Kidney capillary endothelial cell (primary cell): ENCODE results near the gene GSX1.
"Not testable (repeated sequence)": the region's sequence is repeated elsewhere in the genome, so short reads cannot be mapped to it uniquely, and the experiment has no call there.

ENCODE experiments used
- DNase-seq: peaks from one replicate; pipeline ENCODE4 v3.0.0-alpha.2; 2018; ENCODE audit warnings: low spot score

Gene GSX1

DNA sequence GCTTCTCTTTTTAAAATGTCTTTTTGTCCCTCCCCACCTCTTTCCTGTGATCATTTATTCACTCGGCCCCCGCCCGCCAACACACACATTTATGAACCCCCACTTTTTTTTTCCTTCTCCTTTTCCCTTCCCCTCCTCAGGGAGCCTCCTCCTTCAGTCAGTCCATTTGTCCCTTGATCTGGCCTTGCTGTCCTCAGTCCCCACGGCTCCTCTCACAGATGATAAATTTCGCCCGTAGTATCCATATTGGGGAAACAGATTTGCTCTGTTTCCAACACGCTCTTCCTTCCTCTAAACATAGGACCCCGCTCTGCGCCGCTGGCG, 2.0 kb downstream of the GSX1 start:
- DNase-seq, result no peak

DNA sequence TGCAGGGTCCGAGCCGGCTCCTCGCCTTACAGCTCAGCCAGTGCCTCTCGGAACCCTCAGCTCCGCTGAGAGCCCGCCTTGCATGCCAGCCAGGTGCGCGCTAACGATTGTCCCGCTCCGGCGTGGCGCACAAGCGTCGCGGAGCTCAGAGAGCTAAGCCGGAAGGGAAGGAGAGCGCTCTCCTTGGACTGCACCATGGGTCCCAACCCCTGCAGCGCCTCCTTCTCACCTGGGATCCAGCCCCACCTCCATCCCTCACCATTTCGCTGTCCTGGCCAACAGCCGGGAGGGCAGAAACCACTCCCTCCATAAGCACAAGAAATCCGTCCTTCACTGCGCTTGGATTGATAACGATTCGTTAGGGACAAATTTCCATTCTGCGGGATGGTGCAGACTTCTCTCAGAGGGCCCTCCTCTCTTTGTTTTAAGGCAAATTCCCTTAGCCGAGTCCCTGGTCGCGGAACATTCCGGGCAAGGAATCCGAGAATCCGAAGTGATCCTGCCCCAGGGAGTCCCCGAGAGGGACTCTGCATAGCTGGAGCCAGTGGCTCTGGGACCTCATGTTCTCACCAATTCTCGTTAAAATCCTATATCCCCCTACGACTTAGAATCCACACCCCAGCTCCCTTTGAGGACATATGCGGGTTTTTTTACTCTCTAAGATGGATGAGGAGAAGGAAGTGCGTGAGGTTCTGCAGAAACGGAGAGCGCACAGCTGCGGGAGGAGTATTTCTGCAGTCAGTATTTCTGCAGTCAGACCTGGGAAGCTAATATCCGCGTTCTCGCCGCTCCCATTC, 2.8 kb downstream of the GSX1 start:
- no peak for DNase-seq

DNA sequence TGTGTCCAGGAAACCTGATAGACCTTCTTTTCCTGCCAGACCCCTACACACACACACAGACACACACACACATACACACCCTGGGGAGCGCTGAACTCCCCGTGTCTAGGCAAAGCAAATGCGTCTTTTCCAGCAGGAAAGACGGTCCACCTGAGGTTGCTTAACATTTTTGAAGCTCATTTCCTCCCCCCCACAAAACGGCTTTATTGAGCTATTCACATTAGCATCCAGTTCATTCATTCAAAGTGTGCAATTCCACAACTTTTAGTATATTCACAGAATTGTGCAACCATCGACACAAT, 3.4 kb downstream of the GSX1 start:
- no peak for DNase-seq

DNA sequence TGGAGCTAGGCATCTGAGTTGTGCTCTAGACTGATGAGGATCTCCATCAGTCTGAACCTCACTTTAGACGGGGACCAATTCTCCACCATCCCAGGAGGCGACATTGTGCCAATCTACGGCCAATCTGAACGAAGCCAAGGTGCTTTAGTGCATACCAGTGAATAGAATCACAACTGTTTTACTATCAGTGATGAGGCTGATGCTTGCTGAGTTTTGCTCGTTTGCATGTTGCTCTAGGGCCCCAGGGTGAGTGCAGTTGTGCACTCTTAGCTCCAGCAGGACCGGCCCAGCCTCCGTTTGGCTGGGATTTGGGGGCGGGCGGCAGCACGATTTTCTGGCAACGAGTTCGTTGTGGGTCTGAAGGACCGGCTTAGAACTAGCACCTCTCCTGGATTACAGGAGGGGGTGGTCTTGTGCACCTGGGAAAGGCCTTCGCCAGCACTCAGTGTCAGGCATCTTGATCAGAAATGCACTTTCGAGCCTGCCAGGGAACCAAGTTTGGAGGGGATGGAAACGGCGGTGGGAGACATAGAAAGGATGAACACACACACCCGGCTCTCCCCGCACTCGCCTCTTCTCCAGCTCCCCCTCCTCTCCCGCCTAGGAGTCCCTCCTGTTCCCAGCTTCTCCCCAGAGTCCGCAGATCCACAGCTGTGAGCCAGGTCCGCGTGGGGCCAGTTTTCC, 4.4 kb downstream of the GSX1 start:
- DNase-seq, result no peak

DNA sequence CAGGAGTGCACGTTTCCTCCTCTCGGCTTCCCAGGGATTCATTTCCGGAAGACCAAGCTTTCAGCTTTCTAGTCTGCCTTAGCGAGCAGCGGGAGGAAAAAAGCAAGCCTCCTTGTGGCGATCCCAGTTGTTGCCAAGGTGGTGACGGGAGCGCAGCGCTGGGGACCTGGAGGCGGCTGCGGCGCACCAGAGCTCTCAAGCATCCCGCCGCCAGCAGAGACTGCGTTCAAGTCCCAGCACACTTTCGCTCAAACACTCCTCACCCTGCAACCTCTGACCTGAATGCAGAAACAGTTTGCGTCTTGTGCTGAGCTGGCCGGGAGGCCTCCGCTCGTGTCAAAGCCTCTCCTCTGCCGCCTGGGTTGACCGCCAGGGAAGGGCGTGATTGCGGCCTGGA, 4.9 kb downstream of the GSX1 start:
- DNase-seq, result peak; percentile 38

DNA sequence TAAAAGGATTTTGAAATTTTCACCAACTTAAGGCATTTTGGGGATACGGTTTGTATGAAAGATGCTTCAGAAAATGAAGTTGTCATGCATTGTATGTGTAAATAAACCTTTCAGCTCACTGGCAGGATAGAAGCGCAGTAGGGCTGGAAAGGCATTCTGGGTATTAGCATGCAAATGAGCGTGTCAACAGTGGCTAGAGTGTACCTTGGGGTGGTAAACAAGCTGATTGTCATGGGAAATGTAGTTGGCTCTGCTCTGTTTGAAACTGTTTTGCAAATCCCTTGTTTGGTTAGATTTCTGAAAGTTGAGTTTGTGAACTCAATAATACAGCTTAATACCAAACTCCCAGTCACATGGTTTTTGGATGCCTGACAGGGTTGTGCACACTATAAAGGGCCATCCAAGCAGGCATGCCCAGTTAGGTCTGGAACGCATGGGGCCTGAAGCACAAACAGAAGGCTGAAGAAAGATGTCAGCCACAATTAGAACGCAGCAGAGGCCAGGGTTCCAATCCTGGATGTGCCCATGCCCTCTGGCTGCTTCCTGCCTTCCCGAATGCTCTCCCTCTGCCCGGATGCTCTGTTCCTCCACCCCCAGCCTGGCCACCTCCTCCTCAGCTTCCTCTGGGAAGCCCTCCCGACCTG, 14.6 kb downstream of the GSX1 start:
- no peak for DNase-seq

DNA sequence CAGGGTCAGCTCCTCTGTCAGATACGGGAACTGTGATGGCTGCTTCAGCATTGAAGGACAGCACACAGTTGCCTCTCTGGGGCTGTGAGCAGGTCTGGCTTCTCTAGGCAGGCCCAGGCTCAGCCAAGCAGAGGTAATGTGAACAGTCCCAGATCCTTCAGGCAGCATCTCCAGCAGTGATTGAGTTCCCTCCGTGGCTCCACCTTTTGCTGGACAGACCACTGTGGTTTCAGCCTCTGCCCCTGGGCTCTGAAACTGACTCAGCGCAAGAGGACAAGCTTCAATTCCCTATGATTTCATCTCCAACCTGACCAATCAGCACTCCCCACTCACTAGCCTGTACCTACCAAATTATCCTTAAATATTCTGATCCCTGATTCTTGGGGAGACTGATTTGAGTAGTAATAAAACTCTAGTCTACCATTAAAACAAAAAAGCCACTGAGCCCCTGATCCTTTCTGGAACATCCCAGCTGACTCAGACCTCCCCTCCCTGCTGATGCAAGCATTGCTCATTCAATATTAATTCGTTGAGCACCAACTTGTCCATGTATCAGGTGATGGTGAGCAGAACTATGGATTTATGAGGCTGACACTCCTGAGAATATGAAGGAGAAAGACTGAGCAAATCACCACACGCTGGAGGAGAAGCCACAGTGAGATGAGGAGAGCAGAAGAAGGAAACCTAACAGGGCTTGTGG, 16.7 kb downstream of the GSX1 start:
- no peak for DNase-seq

DNA sequence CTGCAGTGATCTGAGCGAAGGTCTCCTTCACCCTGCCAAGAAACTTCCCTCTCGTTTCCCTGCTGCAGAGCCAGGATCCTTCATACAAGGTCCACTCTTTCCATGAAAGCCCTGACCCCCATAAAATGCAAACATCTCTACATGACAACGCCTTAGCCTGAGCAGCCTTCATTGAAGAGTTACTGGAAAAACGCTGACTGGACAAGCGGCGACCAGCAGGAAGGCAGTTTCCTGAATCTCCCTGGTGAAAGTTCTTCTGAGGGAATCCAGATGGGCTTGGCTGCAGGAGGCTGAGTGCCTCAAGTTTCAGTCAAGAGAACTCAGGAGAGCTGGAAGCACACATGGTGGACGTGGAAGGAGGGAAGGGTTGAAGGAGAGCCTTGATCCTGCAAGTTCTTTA, 17.7 kb downstream of the GSX1 start:
- DNase-seq, result no peak

DNA sequence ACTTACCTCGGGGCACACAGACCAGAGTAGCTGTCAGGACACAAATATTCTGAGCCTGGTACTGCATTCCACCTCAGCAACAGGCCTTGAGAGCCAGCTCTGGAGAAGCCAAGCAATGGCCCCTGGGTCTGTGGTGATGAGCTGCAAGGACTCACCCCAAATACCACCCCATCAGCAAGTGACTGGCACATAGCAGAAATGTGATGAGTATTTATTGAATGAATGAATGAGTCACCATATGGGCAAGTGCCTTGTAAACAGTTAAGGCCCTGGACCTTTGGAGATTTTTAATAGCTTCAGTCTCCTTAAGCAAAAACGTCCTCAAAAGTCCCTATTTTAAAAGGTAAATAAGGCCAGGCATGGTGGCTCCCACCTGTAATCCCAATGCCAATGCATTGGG, 18.2 kb downstream of the GSX1 start:
- no peak for DNase-seq

DNA sequence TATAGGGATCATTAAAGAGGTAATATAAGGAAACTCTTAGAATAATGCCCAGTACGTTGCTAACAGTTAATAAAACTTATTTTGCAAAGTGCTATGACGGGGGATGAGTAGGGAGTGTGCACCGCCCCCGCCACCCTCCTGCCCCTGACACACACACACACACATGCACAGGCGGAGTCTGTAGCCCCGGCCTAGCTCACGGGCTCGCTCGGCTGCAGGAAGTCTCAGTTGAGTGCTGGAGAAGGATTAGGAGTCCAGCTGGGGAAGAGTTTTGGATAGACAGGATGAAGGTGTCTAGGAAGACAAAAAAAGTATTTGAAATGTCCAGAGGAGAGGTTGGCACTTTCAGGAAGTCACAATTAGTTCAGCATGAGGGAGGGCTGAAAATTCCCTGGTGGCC, 21.5 kb downstream of the GSX1 start:
- no peak for DNase-seq

DNA sequence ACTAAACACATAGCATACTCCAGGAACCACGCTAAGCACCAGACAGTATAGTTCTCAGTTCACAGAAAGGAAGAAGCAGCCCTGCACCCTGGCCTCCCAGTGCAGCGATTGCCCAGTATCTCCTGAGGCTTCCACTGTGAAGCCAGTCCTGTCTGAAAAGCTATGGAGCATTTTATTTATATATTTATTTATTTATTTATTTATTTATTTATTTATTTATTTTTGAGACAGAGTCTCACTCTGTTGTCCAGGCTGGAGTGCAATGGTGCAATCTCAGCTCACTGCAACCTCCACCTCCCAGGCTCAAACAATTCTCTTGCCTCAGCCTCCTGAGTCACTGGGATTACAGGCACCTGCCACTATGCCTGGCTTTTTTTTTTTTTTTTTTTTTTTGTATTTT, 25.5 kb downstream of the GSX1 start:
- DNase-seq, result not testable (repeated sequence)

DNA sequence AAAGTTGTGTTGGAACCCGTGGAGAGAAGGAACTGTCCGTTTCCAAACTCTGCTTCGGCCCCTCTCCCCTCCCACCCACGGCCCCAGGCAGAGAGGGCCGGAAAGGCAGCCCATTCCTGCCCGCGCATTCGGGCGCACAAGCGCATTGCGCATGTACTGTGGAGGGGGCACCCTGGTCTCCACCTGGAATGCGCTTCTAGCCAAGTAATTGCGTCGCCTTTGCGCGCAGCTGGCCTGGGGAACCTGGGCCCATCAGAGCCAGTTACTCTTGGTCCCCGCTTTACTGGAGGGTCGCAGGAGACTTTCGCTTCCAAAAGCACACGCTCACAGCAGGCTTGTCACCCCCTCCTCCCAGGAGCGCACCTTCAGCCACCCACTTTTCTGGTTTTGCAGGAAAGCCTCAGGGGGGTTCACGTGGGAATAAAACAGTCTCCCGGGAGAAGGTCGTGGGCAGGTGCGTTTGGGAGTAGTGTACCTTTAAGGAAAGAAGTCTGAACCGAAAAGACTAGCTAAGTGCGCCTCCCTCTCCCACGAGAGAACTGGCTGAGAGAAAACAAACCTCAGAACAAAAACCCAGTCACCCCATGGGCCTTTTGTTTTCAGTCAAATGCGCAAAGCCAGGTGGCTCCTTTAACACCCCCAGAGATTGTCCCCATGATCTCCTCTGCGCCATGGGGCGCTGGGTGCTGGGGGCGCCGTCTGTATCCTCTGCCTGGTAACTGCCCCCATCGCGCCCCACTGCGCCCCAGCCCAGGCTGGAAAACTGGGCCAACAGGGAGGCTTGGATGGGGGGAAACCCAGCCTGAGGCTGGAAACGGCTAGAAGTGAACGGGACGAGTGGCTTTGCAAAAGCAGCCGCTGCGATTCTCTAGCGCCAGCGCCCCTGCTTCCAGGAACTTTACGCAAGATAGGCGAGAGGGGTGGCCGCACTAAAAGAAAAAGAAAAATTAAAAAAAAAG, 28.5 kb downstream of the GSX1 start:
- no peak for DNase-seq

DNA sequence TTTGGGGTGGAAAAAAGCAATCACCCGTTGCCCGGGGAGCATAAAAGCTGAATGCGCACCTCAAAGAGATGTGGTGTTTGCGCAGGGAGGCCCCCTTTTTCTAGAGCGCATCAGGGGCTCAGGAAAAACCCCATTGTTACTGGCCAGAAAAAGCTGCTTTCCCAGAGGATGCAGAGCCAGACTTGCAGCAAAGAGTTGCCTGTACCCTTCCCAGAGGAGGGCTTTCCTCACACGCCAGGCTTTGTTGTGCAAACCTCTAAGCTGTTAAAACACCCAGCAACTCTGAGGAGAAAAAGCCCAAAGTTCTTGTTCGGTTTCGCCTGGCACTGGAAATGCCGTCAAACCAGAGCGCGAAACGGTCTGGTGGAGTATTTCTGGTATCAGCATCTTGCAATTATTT, 29.3 kb downstream of the GSX1 start:
- DNase-seq, result no peak

DNA sequence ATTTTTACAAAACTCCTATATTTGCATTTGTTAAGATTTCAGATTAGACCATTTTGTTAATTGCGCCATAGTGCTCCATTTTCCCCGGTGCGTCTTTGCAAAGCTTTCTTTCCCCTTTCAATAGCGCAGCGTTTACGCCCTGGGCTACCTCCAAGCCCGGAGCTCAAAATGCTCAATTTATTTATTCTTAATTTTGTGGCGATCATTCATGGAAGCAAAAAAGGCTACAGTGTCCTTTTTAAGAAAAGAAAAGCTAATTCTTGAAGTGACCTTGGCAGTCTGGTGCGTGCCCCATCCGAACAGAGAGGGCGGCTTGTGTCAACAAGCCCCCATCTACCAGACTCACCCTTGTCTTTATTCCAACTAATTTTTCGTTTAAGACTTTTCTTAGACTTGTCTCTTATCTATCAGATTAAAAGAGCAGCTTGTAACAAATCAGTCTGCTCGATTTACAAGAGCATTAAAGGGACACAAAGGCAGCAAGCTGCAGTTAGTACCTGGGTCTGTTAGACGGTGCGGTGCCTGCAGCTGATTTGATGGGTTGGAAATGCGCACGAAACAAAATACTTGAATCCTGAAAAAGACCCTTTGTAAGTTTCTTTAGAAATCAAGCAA, 30.1 kb downstream of the GSX1 start:
- DNase-seq, result no peak

DNA sequence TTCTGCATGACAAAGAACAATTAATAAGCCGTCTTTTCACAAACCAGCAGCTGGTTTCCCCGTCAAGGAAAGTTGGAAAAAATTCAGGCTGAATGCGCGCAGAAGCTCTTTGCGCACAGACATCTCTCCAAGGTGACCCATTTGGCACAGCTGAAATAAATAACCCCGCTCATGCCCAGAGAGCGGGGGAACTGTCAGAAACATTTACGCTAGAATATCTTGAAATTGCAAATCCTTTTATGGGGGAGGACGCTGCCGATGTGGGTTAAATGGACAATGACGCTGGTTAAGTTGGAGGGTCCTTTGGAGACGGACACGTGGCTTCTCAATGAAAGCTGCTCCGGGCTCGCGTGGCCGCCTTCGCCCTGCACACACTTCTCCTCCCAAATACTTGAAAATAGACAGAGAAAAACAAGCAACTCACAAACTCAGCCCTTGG, 30.6 kb downstream of the GSX1 start:
- no peak for DNase-seq

DNA sequence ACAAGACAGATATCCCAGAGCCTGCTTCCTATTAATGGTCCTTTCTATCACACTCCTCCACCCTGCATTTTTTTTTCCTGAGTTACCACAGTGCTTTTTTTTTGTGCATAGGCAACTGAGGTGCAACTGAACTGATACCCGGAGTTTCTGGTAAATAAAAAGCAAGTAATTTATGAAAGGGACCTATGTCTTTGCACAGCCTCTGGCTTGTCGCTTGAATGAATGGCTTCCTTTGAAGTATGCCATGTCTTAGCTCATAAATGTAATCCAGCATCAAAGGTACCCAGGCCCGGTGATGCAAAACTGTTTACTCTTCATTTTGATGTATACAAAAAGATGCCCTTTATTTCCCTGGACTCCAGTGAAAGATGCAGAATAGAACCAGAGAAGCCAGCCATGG, 31.8 kb downstream of the GSX1 start:
- no peak for DNase-seq

DNA sequence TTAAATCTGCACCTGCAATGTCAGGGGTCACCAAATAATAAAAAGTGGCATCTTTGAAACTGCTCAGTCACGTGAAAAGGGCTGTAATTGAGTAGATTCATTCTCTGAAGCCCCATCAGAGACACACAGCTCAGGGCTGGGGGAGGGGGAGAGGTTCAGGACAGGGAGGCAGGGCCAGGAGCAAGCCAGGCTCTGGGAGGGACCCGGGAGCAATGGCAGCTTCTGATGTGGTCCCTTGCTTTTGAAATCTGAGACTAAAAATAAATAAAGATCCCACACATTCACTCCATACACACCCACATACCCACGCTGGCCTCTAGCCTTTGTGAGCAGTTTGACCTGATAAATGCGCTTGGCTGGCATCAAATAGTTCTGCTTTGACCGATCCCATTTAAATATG, 32.8 kb downstream of the GSX1 start:
- no peak for DNase-seq

DNA sequence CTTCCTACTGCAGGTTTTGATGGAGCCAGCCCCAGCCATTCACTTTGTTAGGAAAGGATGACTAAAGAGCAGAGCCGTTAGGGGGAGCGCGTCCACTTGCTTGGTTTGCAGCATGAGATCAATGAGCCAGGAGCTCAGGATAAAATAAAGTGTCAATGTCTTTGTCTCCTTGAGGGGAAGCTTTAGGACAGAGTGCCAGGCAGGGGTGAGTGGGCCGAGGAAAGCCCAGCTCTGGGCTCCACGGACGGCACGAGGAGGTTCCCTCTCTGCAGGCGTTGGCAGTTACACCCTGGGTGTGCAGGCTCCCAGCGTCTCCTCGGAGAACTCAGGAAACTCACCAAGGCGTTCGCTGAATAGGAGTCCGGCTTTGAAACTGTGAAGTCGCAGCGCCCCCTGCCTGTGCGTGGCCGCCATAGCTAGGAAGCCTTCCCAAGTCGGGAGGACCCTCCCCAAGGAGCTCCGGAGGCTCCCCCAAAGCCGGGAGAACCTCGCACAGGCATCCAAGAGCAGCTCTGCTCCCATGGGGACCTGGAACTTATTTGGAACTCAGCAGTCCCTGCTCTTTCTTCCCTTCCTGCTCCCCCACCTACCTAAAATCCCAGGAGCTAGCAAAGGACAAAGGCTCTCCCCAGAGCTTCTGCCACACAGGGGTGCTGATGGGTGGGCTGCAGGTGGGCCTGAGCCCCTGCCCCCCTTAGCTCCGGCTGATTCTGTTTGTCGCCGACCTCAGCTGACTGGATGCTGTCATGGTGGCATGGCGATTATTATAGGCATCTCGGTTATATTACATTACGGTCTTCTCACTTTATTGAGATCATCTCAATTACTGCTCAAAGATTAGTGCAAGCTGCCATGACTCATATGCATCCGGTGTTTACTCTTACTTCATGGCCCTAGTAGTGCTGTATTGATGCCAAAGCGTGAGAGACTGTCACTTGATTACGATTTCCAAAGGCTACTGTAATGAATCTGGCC, 34.4 kb downstream of the GSX1 start:
- peak; percentile 67 for DNase-seq

DNA sequence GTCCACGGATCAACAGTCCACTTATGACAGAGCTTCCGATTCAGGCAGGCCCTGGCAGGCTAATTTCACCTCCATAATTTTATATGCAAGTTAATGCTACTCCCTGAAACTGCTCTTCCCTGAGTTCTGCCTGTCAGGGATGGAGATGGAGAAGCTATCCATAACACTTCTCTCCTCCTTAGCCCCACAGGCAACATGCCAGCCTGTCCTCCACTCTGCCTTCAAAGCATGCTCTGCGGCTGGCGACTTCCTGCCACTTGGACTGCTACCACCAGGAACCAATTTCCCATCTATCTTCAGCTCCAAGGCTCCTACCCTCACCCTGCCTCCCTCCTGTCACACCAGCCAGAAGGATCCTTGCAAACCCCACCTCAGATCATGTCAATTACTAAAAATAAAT, 35.4 kb downstream of the GSX1 start:
- no peak for DNase-seq

DNA sequence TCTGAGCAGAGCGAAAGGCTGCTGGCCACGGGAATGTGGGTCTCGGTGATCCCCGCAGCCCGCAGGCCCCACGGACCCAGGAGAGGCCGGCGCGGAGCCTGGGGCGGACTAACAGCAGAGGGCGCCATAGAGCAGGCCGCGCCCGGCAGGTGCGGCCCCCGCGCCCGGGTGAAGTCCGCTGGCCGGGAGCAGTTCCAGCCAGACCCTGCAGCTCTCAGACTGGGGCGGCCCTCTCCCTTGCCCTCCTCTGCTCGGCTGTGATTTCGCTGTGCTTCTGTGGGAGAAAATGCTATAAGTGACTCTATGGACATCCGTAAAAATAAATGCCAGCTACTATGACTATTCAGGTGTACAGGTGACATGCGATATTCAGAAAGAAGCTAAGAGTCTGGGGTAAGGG, 37.7 kb downstream of the GSX1 start:
- no peak for DNase-seq
